ENCODE data around the gene MRPL33.

Gene MRPL33

DNA sequence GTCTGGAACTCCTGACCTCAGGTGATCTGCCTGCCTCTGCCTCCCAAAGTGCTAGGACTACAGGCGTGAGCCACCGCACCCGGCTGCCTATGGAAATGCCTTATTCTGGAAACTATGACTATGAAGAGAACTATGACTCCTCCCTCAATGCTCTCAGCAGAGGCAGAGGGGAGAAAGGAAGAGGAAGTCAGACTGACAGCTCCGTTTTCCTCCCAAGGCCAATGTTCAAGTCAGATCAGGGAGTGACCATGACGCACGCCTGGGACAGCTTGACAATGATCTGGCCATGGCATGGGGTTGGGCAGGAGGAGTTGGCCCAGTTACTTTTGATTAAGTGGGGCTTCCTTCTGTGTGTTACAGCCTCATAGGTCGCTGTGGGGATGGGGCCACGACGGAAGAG lies 44.3 kb upstream of the MRPL33 start:
- TF ChIP-seq, protein P1, sequence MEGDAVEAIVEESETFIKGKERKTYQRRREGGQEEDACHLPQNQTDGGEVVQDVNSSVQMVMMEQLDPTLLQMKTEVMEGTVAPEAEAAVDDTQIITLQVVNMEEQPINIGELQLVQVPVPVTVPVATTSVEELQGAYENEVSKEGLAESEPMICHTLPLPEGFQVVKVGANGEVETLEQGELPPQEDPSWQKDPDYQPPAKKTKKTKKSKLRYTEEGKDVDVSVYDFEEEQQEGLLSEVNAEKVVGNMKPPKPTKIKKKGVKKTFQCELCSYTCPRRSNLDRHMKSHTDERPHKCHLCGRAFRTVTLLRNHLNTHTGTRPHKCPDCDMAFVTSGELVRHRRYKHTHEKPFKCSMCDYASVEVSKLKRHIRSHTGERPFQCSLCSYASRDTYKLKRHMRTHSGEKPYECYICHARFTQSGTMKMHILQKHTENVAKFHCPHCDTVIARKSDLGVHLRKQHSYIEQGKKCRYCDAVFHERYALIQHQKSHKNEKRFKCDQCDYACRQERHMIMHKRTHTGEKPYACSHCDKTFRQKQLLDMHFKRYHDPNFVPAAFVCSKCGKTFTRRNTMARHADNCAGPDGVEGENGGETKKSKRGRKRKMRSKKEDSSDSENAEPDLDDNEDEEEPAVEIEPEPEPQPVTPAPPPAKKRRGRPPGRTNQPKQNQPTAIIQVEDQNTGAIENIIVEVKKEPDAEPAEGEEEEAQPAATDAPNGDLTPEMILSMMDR (IDR thresholded peaks at IDR 0.05; ENCODE audit: low read depth, low read length): no peak
- H3K9me3 ChIP-seq: no peaks in the 10 kb centered on the region
- peaks cover 8% of the 10 kb centered on the region for H3K4me1 ChIP-seq
- H3K36me3 ChIP-seq: no peaks in the 10 kb centered on the region
- DNase-seq: no peak
- no peak overlapping the region for H3K4me3 ChIP-seq (ENCODE audit: low read depth, low read length)
- H3K27me3 ChIP-seq: no peaks in the 10 kb centered on the region

DNA sequence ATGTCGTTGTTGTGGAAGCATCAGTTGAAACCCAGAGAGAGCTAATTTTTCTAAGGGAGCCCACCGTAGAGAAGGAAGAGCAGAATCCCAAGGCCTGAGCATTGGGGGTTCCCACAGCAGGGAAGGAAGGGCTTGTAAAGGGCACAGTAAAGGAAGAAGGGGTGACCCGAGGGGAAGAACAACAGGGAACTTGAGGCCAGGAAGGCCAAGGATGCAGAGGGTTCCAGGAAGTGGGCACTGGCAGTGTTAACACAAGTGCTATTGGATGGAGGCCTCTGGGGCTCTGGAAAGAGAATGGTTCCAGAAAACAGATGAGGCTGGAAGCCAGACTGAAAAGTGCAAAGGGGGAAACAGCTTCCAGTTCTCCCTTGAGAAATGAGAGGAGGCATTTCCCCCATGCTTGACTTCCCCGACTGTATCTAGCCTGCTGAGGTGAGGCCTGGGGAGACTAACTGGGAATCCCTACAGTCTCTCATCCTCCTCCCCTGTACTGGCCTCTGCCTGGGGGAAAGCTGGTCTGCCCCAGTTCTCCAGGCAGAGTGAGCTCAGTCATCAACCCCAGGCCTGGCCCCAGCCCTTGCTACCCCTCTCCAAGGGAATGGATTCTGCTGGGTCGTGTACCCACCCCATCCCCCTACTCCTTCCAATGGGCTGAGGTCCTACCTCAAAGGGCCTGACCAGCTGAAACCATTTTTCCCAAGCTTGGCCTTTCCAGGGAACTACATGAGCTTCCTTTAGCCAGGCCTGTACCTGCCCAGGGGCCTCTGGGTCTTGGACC lies 43.2 kb upstream of the MRPL33 start:
- H3K4me3 ChIP-seq (ENCODE audit: low read depth, low read length): no peak overlapping the region
- TF ChIP-seq, protein P1 (IDR thresholded peaks at IDR 0.05; ENCODE audit: low read depth, low read length): no peak
- H3K9me3 ChIP-seq: no peaks in the 10 kb centered on the region
- no peaks in the 10 kb centered on the region for H3K27me3 ChIP-seq
- peaks cover 8% of the 10 kb centered on the region for H3K4me1 ChIP-seq
- no peaks in the 10 kb centered on the region for H3K36me3 ChIP-seq
- DNase-seq: no peak

DNA sequence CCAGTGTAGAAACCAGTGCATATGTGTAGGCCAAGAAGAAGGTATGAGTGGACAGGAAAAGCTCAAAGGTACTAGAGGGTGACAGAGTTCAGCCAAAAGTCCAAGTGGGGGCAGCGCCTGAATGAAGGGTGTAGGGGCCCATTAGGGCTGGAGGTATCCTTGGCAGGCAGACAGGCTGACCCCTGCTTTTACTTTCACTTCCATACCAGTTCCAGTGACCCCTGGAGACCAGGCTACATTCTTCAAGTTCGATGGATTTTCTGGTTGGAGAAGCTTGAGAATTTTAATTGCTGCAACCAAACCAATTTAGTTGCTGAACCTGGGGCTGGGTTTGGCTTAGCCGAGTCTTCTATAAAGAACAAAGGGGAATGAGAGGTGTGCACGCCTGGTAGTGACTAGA lies 42.3 kb upstream of the MRPL33 start:
- H3K4me3 ChIP-seq (ENCODE audit: low read depth, low read length): no peak overlapping the region
- H3K36me3 ChIP-seq: no peaks in the 10 kb centered on the region
- no peaks in the 10 kb centered on the region for H3K27me3 ChIP-seq
- no peak for DNase-seq
- peaks cover 3% of the 10 kb centered on the region; the same call in 1 of the 2 replicates for H3K4me1 ChIP-seq
- TF ChIP-seq, protein P1 (IDR thresholded peaks at IDR 0.05; ENCODE audit: low read depth, low read length): no peak
- no peaks in the 10 kb centered on the region for H3K9me3 ChIP-seq

DNA sequence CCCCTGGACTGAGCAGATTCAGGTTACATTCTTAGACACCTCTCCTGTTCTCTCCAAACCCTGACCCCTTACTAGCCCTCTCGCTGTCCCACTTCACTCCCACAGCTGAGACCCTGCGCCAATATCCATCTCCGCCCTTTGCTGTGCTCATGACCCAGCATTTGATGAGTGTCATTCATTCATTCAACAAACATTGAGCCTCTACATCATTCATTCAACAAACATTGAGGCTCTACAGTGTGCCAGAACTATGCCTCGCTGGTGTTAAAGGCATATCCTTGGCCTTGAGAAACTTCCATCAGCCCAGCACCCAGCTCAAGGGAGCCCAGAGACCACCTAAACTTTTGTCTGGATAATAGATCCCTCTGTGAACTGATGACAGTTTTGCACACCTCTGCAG lies 41.9 kb upstream of the MRPL33 start:
- Histone ChIP-seq H3K4me1 (no peaks in the 10 kb centered on the region), H3K27me3 (no peaks in the 10 kb centered on the region), H3K36me3 (no peaks in the 10 kb centered on the region), H3K9me3 (no peaks in the 10 kb centered on the region), H3K4me3 (ENCODE audit: low read depth, low read length) (no peak overlapping the region)
- no peak for DNase-seq
- TF ChIP-seq, protein P1 (IDR thresholded peaks at IDR 0.05; ENCODE audit: low read depth, low read length): no peak

DNA sequence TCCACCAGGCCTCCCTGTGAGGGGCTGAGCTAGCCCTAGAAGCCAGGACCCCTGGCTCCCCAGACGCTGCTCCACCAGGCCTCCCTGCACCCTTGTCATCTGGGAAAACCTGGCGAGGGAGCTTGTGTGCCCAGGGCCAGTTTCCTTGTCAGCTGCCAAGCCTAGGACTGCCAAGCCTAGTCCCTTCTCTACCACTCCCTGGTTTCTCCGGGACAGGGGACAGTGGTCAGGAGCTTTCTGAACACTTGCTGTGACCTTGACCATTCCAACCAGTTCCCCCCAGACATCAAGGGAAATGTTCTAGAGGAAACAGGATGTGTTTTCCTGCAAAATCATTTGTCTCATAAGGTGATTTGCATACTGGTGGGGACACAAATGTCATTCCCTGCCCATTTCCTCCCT lies 41.3 kb upstream of the MRPL33 start:
- no peak for DNase-seq
- Histone ChIP-seq H3K9me3 (no peaks in the 10 kb centered on the region), H3K4me1 (no peaks in the 10 kb centered on the region), H3K27me3 (no peaks in the 10 kb centered on the region), H3K36me3 (no peaks in the 10 kb centered on the region), H3K4me3 (ENCODE audit: low read depth, low read length) (no peak overlapping the region)
- TF ChIP-seq, protein P1 (IDR thresholded peaks at IDR 0.05; ENCODE audit: low read depth, low read length): no peak

DNA sequence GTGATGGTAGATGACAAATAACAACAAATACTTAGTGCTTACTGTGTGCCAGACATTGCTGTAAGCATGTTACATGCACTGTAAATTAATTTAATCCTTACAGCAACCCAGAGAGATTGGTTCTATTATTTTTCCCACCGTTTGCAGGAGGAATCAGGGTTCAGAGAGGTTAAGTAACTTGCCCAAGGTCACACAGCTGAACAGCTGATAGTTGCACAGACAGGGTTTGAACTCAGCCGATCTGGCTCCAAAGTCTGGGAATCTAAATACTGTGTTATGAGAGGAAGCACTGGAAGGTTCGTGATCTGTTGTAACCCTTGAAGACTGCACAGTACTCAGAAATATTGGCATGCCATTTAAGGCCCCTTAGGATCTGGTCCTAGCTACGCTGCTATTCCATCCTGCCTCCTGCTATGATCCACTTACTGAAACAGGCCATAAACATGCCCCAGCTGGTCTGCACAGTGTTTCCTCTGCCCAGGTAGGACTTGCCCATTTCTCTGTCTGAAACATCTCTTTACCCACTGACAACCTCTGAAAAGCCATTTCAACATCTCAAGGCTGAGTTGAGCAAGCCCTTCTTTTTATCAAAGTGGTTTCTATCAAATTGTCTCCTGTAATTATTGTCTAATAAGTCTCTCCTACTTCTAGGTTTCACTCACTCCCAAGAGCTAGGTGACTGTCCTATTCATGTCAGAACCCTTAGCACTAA lies 40.4 kb upstream of the MRPL33 start:
- H3K4me3 ChIP-seq (ENCODE audit: low read depth, low read length): no peak overlapping the region
- TF ChIP-seq, protein P1 (IDR thresholded peaks at IDR 0.05; ENCODE audit: low read depth, low read length): no peak
- H3K27me3 ChIP-seq: no peaks in the 10 kb centered on the region
- no peaks in the 10 kb centered on the region for H3K9me3 ChIP-seq
- H3K4me1 ChIP-seq: no peaks in the 10 kb centered on the region
- no peak for DNase-seq
- H3K36me3 ChIP-seq: no peaks in the 10 kb centered on the region
